ENCODE measurements around the gene FAM162B.

Gene FAM162B

DNA sequence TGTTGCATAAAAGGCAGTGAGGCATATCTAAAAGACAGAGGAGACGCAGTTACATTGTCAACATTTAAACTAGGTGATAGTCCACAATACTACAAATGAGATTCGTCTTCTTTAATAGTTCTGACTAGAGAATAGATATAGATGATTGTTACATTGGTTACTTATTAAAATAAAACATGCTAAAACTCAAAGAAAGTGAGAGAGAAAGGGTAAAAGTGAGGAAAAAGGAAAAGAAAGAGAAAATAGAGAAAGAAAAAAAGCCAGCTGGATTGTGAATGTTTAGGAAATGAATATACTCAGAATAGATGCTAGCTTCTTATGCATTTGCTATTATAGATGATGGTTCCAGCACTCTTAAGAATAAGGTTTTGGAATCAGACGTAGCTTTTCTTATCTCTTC is 27.7 kb upstream of the FAM162B start:
- TF ChIP-seq, protein P1, sequence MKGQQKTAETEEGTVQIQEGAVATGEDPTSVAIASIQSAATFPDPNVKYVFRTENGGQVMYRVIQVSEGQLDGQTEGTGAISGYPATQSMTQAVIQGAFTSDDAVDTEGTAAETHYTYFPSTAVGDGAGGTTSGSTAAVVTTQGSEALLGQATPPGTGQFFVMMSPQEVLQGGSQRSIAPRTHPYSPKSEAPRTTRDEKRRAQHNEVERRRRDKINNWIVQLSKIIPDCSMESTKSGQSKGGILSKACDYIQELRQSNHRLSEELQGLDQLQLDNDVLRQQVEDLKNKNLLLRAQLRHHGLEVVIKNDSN (IDR thresholded peaks at IDR 0.05), result no peak
- TF ChIP-seq FOXM1 (IDR thresholded peaks at IDR 0.05; ENCODE audit: borderline replicate concordance, low read depth) (no peak), REST (IDR thresholded peaks at IDR 0.05; ENCODE audit: low read depth) (no peak), NFIC (IDR thresholded peaks at IDR 0.05) (no peak)

GRCh38 chr6:116783852-116784251 is 18.3 kb upstream of the FAM162B start:
- TF ChIP-seq REST (IDR thresholded peaks at IDR 0.05; ENCODE audit: low read depth), result no peak
- TF ChIP-seq EGR1 (IDR thresholded peaks at IDR 0.05), result no peak
- no peak for TF ChIP-seq TEAD4 (IDR thresholded peaks at IDR 0.05)
- no peak for TF ChIP-seq TCF12 (IDR thresholded peaks at IDR 0.05; ENCODE audit: low read depth)
- TF ChIP-seq EP300 (IDR thresholded peaks at IDR 0.05; ENCODE audit: borderline replicate concordance), result no peak

GRCh38 chr6:116779573-116780164 is 14.2 kb upstream of the FAM162B start:
- TF ChIP-seq MAX (IDR thresholded peaks at IDR 0.05) (no peak), EP300 (IDR thresholded peaks at IDR 0.05; ENCODE audit: borderline replicate concordance) (no peak), TAF1 (IDR thresholded peaks at IDR 0.05; ENCODE audit: low read depth) (no peak), RAD21 (IDR thresholded peaks at IDR 0.05; ENCODE audit: low read depth) (peak; percentile 46; the same call in 1 of the 2 replicates), NFIC (IDR thresholded peaks at IDR 0.05) (no peak)

DNA sequence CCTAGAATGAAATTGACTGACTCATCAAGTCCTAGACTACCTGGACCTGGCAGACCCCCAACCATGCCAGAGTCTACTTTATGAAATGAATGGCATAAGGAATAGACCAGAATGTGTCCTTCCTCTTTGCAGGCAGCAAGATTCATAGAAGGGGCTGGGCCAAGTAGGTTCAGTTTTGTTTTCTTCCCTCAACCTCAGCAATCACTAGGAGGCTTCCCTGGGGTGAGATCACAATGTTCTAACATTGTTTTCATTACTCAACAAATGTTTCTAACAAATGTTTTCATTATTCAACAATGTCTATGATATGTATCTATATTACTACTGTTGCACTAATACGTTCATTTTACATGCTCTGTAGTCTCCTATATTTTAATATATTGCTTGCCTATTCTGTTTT is 8.4 kb upstream of the FAM162B start:
- TF ChIP-seq REST (IDR thresholded peaks at IDR 0.05; ENCODE audit: low read depth) (no peak), CREB1 (IDR thresholded peaks at IDR 0.05; ENCODE audit: low read depth) (no peak), RAD21 (IDR thresholded peaks at IDR 0.05; ENCODE audit: low read depth) (no peak), EGR1 (IDR thresholded peaks at IDR 0.05) (no peak), MAX (IDR thresholded peaks at IDR 0.05) (no peak), TEAD4 (IDR thresholded peaks at IDR 0.05) (no peak), NFIC (IDR thresholded peaks at IDR 0.05) (no peak), EP300 (IDR thresholded peaks at IDR 0.05; ENCODE audit: borderline replicate concordance) (no peak), FOXM1 (IDR thresholded peaks at IDR 0.05; ENCODE audit: borderline replicate concordance, low read depth) (no peak), ZBTB7A (IDR thresholded peaks at IDR 0.05; ENCODE audit: low read depth) (no peak), TCF12 (IDR thresholded peaks at IDR 0.05; ENCODE audit: low read depth) (no peak), CEBPB (IDR thresholded peaks at IDR 0.05) (no peak), TAF1 (IDR thresholded peaks at IDR 0.05; ENCODE audit: low read depth) (no peak)
- TF ChIP-seq, protein P1 (IDR thresholded peaks at IDR 0.05), result no peak

DNA sequence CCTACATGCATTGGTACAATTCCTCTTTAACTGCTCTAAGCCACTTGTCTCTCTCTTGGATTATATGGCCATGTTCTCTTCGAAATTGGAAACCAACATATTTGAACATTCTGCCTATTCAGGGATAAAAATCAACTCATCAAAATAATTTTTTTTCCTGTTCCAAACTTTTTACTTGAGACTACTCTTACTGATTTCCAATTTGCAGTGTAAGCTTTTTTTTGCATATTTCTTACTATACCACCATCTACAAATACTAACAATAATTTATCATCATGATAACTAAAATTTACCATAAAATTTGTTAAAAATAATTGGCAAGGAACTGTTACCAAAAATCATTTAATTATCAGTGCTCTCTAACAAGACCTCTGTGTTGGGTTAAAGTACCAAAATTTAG is 6.9 kb upstream of the FAM162B start:
- TF ChIP-seq EGR1 (IDR thresholded peaks at IDR 0.05), result no peak
- no peak for TF ChIP-seq EP300 (IDR thresholded peaks at IDR 0.05; ENCODE audit: borderline replicate concordance)
- TF ChIP-seq CEBPB (IDR thresholded peaks at IDR 0.05), result no peak
- TF ChIP-seq FOXM1 (IDR thresholded peaks at IDR 0.05; ENCODE audit: borderline replicate concordance, low read depth), result no peak
- TF ChIP-seq YY1 (IDR thresholded peaks at IDR 0.05; ENCODE audit: low read depth), result no peak
- TF ChIP-seq MAX (IDR thresholded peaks at IDR 0.05), result no peak
- TF ChIP-seq CREB1 (IDR thresholded peaks at IDR 0.05; ENCODE audit: low read depth), result no peak
- no peak for TF ChIP-seq REST (IDR thresholded peaks at IDR 0.05; ENCODE audit: low read depth)
- no peak for TF ChIP-seq ZBTB7A (IDR thresholded peaks at IDR 0.05; ENCODE audit: low read depth)
- TF ChIP-seq TAF1 (IDR thresholded peaks at IDR 0.05; ENCODE audit: low read depth), result no peak
- TF ChIP-seq NFIC (IDR thresholded peaks at IDR 0.05), result no peak
- TF ChIP-seq RAD21 (IDR thresholded peaks at IDR 0.05; ENCODE audit: low read depth), result no peak
- TF ChIP-seq TEAD4 (IDR thresholded peaks at IDR 0.05), result no peak
- no peak for TF ChIP-seq TCF12 (IDR thresholded peaks at IDR 0.05; ENCODE audit: low read depth)
- TF ChIP-seq, protein P1 (IDR thresholded peaks at IDR 0.05), result no peak

All from Ishikawa (cell line).